Neural cell (in vitro differentiated cells): ENCODE data around the gene PCK1. TPM values are rescaled to one million over a fixed set of nuclear protein-coding genes. Genes with fewer than 3 reads are reported as not detected.

Experiments
- H2AFZ ChIP-seq: fragments of 200-600, 300-800 bp; sonication (generic), shearing (Covaris generic); 2 replicates; pipeline ENCODE4 v1.6.0; 2014; ENCODE audit warnings: low read depth, mild to moderate bottlenecking, antibody characterized with exemption, low read length, moderate library complexity
- H3F3A ChIP-seq: fragments of 200-600 bp; shearing (Covaris generic); 2 replicates; pipeline ENCODE4 v1.6.1; 2016; ENCODE audit warnings: mild to moderate bottlenecking, moderate library complexity, mixed read lengths, antibody characterized with exemption, low read length; ENCODE audit not compliant: insufficient read depth, poor library complexity, severe bottlenecking
- H3K27ac ChIP-seq: fragments of 200-600, 300-800 bp; sonication (generic), shearing (Covaris generic); 2 replicates; pipeline ENCODE4 v1.5.1; 2014; ENCODE audit warnings: mild to moderate bottlenecking, low read length, moderate library complexity
- H3K27me3 ChIP-seq: fragments of 300-800, 200-600 bp; sonication (generic), shearing (Covaris generic); 2 replicates; pipeline ENCODE4 v1.6.0; 2014; ENCODE audit warnings: mild to moderate bottlenecking, low read depth, low read length, moderate library complexity; ENCODE audit not compliant: insufficient read depth
- H3K36me3 ChIP-seq: fragments of 300-800, 200-600 bp; sonication (generic), shearing (Covaris generic); 2 replicates; pipeline ENCODE4 v1.5.1; 2014; ENCODE audit warnings: mild to moderate bottlenecking, antibody characterized with exemption, low read length, moderate library complexity; ENCODE audit not compliant: insufficient read depth
- H3K4me2 ChIP-seq: fragments of 300-800, 200-600 bp; sonication (generic), shearing (Covaris generic); 2 replicates; pipeline ENCODE4 v1.6.0; 2014; ENCODE audit warnings: mild to moderate bottlenecking, low read length
- H3K4me3 ChIP-seq: fragments of 300-800, 200-600 bp; sonication (generic), shearing (Covaris generic); 2 replicates; pipeline ENCODE4 v1.5.1; 2014; ENCODE audit warnings: mild to moderate bottlenecking, low read length, moderate library complexity
- H3K79me2 ChIP-seq: fragments of 200-600 bp; shearing (Covaris generic); replicated peaks from 2 replicates; pipeline ENCODE4 v1.6.0; 2014; ENCODE audit warnings: mild to moderate bottlenecking, low read length, moderate library complexity; ENCODE audit not compliant: insufficient read depth
- H3K9ac ChIP-seq: fragments of 300-800, 200-600 bp; sonication (generic), shearing (Covaris generic); 2 replicates; pipeline ENCODE4 v1.6.1; 2016; ENCODE audit warnings: mild to moderate bottlenecking, low read length, mixed read lengths
- H3K9me2 ChIP-seq: fragments of 200-600 bp; shearing (Covaris generic); 2 replicates; pipeline ENCODE4 v1.6.1; 2016; ENCODE audit warnings: mild to moderate bottlenecking, low read length, mixed read lengths; ENCODE audit not compliant: insufficient read depth
- H3K9me3 ChIP-seq: fragments of 200-600, 300-800 bp; sonication (generic), shearing (Covaris generic); 2 replicates; pipeline ENCODE4 v1.6.1; 2016; ENCODE audit warnings: mild to moderate bottlenecking, mixed run types, low read length, moderate library complexity, mixed read lengths
- H4K20me1 ChIP-seq: fragments of 200-600 bp; shearing (Covaris generic); 2 replicates; pipeline ENCODE4 v1.6.1; 2016; ENCODE audit warnings: mild to moderate bottlenecking, mixed run types; ENCODE audit not compliant: insufficient read depth
- CTCF ChIP-seq: fragments of 450-650 bp; IDR thresholded peaks from 2 replicates; pipeline ENCODE4 v1.5.1; 2014; ENCODE audit warnings: antibody characterized with exemption, mild to moderate bottlenecking, moderate library complexity; ENCODE audit not compliant: poor library complexity, severe bottlenecking
- EP300 ChIP-seq: fragments of 450-650 bp; conservative IDR thresholded peaks from 2 replicates; pipeline ENCODE4 v1.6.1; 2014; ENCODE audit warnings: antibody characterized with exemption, mild to moderate bottlenecking, moderate library complexity; ENCODE audit not compliant: poor library complexity, severe bottlenecking
- EZH2 ChIP-seq: fragments of 200-600, 300-800 bp; shearing (Covaris generic), sonication (generic); IDR thresholded peaks from 2 replicates; pipeline ENCODE4 v1.6.1; 2014; ENCODE audit warnings: antibody characterized with exemption, low read length, borderline replicate concordance, mild to moderate bottlenecking; ENCODE audit not compliant: insufficient read depth, poor library complexity, severe bottlenecking
- MXI1 ChIP-seq: fragments of 450-650 bp; conservative IDR thresholded peaks from 2 replicates; pipeline ENCODE4 v1.6.1; 2014; ENCODE audit warnings: antibody characterized with exemption, mild to moderate bottlenecking; ENCODE audit not compliant: poor library complexity, severe bottlenecking
- POLR2AphosphoS5 ChIP-seq: IDR thresholded peaks from 2 replicates; pipeline ENCODE4 v1.6.1; 2012
- RAD21 ChIP-seq: fragments of 450-650 bp; conservative IDR thresholded peaks from 2 replicates; pipeline ENCODE4 v1.6.1; 2014; ENCODE audit warnings: antibody characterized with exemption, mild to moderate bottlenecking, moderate library complexity
- REST ChIP-seq: IDR thresholded peaks from 2 replicates; pipeline ENCODE4 v1.6.1; 2012; ENCODE audit warnings: borderline replicate concordance
- SMC3 ChIP-seq: fragments of 450-650 bp; conservative IDR thresholded peaks from 2 replicates; pipeline ENCODE4 v1.6.1; 2014; ENCODE audit warnings: antibody characterized with exemption, mild to moderate bottlenecking, moderate library complexity; ENCODE audit not compliant: poor library complexity
- TAF1 ChIP-seq: IDR thresholded peaks from 2 replicates; pipeline ENCODE4 v1.6.1; 2012; ENCODE audit warnings: low read depth
- polyA plus RNA-seq: library from polyadenylated mRNA; depleted of rRNA; stranded (reverse); fragments of >200 nt; gene quantifications from 2 replicates; pipeline ENCODE4 v1.2.3, GENCODE V29; 2014

The PCK1 gene
- polyA plus RNA-seq, 1 donor from 2014 or later = 0.24 TPM

GRCh38 chr20:57522380-57523140 is 38.4 kb upstream of the PCK1 start:
- H3K4me3 ChIP-seq = no peak overlapping the region
- H2AFZ ChIP-seq = no peak overlapping the region
- H3K79me2 ChIP-seq = no peaks in the 10 kb centered on the region
- no peaks in the 10 kb centered on the region for H3F3A ChIP-seq
- TF ChIP-seq TAF1 (no peak), REST (no peak), SMC3 (no peak), POLR2AphosphoS5 (no peak)
- H4K20me1 ChIP-seq = no peaks in the 10 kb centered on the region
- H3K36me3 ChIP-seq = no peaks in the 10 kb centered on the region
- no peak overlapping the region for H3K4me2 ChIP-seq
- H3K27ac ChIP-seq = no peak overlapping the region
- no peak overlapping the region for H3K9ac ChIP-seq
- no peaks in the 10 kb centered on the region for H3K9me3 ChIP-seq
- H3K9me2 ChIP-seq = no peaks in the 10 kb centered on the region
- no peaks in the 10 kb centered on the region for H3K27me3 ChIP-seq

GRCh38 chr20:57523782-57524181 is 37.1 kb upstream of the PCK1 start:
- no peaks in the 10 kb centered on the region for H3F3A ChIP-seq
- no peaks in the 10 kb centered on the region for H3K9me2 ChIP-seq
- H3K27me3 ChIP-seq = no peaks in the 10 kb centered on the region
- no peak overlapping the region for H3K4me3 ChIP-seq
- no peaks in the 10 kb centered on the region for H4K20me1 ChIP-seq
- no peak overlapping the region for H3K4me2 ChIP-seq
- H3K27ac ChIP-seq = no peak overlapping the region
- TF ChIP-seq REST = no peak
- TF ChIP-seq EP300 = no peak
- no peak for TF ChIP-seq EZH2
- TF ChIP-seq RAD21 = no peak
- no peak for TF ChIP-seq CTCF
- no peak for TF ChIP-seq MXI1
- no peak for TF ChIP-seq SMC3
- TF ChIP-seq POLR2AphosphoS5 = no peak
- no peak overlapping the region for H2AFZ ChIP-seq
- no peaks in the 10 kb centered on the region for H3K9me3 ChIP-seq
- H3K36me3 ChIP-seq = no peaks in the 10 kb centered on the region
- H3K9ac ChIP-seq = no peak overlapping the region
- no peaks in the 10 kb centered on the region for H3K79me2 ChIP-seq
